Islet precursor cell (in vitro differentiated cells): ENCODE results near the gene SLC30A4.

ENCODE experiments used
- DNase-seq: peaks from one replicate; pipeline ENCODE4 v3.0.0-alpha.2; 2018

SLC30A4 gene, protein sequence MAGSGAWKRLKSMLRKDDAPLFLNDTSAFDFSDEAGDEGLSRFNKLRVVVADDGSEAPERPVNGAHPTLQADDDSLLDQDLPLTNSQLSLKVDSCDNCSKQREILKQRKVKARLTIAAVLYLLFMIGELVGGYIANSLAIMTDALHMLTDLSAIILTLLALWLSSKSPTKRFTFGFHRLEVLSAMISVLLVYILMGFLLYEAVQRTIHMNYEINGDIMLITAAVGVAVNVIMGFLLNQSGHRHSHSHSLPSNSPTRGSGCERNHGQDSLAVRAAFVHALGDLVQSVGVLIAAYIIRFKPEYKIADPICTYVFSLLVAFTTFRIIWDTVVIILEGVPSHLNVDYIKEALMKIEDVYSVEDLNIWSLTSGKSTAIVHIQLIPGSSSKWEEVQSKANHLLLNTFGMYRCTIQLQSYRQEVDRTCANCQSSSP

DNA sequence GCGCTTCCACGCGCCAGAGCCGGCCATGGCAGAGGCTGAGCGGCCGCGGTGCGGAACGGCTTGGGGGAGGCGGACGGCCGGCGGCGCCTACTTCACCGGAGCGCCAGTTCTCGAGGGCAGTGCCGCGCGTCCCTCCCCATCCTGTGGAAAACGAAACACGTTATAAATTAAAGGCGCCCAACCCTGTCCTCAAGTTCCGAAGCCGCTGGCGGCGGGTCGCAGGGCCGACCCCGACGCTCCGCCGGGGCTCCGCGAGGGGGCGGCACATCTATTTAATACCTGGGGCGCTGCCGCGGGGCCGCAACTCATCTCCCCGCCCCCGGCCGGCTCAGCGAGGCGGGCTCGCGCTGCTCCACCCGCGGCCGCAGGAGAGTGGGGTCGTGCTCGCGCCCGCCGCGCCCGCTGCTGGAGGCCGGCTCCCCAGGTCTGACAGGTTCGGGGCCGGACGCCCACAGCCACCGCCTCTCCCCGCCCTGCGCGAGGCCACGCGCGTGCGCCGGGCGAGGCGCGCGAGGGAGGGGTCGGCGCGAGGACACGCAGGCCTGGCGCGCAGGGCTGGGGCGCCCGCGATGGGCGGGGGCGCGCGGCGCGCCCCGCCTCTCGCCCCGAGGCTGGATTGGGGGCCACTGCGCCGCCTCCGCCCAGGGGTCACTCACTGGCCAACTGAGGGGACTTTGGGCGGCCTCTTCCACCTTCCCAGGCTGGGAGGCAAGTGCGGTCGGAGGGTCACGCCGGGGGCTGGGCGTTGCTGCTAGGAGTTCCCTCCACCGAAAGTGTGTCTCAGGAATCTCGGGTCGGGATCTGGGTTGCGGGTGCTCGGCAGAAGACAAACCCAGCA, at the start of gene SLC30A4:
Gene SLC30A4, minus strand, starts transcription at position 428 of the 838 bp plus-strand sequence. Its CDS starts 401 bp downstream, at position 27.
- DNase-seq = peak; percentile 81

DNA sequence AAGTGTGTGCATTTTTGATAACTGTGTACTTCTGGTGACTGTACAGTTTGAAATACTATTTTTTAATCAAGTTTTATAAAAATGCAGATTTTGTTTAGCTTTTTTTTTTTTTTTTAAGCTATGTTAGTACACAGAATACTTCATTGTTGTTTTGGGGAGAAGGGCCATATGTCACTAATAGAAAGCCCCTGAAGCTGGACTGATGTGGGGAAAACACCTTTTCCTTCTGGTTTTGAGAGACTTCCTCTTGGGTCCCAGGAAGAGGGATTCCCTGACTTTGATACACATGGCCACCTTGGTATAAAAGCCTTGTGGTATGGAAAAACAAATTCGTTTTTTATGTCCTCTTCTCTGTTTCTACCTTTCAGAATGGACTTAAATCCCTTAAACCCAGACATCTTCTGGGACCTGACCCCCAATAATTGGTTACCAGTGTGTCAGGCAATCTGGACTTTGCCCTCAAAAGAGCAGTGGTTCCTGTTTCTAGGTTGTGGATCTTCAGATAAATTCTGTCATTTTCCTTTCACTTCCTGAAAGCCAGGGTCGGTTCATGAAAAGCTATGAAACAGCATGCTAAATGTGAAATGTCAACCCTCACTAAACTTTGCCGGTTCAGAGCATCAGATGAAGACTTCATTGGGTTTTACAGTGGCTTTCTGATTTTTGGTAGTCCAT, 33.5 kb upstream of the SLC30A4 start:
- DNase-seq = no peak

DNA sequence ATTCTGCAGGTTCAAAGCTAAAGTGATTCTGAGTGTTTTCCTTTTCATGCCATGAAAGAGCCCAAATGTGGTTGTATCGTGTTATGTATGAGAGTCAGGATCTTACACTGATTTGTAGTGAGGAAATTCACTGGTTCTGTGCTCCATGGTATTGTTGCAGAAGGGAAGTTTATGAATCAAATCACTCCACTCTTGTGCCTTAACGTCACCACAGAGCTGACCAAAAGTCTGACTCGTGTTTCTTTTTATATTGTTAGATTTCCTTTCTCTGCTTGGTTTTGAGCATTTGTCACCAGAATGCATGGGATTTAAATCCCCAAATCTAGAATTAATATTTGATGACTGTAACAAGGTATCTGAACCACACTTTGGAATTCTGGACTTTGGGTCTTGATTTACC, 29.1 kb upstream of the SLC30A4 start:
- DNase-seq = no peak

DNA sequence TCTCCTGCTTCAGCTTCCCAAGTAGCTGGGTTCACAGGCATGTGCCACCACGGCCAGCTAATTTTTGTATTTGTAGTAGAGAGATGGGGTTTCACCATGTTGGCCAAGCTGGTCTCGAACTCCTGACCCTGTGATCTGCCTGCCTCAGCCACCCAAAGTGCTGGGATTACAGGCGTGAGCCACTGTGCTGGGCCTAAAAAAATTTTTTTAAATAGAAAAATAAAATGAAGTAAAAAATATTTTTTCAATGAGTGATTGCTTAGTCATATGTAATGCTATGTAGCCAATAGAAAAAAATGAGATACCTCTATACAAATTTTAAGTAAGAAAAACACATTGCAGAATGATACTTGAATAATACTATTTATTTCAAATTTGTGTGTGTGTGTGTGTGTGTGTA, 27.9 kb upstream of the SLC30A4 start:
- DNase-seq = no peak

DNA sequence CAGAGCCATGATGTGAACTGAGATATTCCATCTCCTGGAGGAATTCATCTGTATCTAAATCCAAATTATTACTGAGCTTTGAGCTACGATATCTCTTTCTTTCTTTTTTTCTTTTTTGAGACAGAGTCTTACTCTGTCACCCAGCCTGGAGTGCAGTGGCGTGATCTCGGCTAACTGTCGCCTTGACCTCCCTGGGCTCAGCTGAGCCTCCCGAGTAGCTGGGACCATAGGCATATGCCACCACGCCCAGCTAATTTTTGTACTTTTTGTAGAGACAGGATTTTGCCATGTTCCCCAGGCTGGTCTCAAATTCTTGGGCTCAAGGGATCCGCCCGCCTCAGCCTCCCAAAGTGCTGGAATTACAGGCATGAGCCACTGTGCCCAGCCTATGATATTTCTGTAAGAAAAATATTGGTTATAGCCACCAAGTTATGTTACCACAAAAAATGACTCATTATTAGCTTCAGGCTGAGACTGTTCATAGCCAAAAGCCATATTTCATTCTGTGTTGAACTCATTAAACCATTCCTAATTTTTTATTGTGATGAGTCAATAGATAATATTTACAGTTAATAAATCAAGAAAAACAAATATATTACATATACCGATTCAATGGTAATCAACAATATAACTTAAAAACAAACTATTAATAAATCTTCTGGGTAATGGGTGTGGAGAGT, 27.1 kb upstream of the SLC30A4 start:
- DNase-seq = no peak

DNA sequence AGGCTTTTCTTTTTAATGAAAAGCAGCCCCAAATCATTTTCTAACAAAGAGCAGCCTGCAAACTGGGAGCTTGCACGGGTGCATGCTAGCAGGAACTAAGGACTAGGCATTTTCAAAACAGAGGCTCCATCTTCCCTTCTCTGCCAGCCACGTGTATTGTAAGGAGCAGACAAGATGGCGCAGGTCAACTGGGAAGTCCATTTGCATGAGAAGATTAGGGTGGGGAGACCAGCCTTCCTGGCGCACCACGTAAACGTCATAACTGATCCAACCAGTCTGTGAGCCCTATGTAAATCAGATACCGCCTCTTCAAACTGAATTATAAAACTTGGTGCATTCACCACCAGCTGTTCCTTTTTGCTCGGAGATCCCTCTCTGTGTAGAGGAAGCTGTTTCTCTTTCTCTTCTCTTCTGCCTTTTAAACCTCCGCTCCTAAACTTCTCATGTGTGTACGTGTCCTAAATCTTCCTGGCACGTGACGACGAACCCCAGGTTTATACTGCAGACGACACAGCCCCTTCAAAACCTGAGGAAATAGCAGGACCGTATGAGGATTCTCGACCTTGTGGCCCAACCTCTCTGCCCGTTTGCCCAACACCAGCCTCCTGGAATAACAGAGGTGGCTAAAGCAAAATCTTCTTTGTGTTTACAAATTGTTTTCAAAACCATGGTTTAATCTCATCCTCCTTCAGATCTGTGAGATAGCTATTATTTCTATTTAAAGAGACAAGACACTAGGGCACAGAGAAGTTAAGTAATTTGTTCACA, 26.4 kb upstream of the SLC30A4 start:
- no peak for DNase-seq

DNA sequence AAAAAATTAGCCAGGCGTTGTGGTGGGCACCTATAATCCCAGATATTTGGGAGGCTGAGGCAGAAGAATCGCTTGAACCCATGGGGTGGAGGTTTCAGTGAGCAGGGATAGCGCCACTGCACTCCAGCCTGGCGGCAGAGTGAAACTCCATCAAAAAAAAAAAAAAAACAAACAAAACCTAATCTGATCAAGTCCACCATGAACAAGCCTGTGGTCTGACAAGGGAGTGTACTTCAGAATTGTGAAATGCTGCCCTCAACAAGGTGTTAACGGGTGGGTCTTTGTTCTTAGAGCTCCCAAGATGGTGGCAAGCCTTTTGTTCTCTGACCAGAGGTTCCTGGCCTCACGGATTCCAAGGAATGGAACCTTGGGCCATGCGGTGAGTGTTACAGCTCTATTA, 24.2 kb upstream of the SLC30A4 start:
- no peak for DNase-seq

DNA sequence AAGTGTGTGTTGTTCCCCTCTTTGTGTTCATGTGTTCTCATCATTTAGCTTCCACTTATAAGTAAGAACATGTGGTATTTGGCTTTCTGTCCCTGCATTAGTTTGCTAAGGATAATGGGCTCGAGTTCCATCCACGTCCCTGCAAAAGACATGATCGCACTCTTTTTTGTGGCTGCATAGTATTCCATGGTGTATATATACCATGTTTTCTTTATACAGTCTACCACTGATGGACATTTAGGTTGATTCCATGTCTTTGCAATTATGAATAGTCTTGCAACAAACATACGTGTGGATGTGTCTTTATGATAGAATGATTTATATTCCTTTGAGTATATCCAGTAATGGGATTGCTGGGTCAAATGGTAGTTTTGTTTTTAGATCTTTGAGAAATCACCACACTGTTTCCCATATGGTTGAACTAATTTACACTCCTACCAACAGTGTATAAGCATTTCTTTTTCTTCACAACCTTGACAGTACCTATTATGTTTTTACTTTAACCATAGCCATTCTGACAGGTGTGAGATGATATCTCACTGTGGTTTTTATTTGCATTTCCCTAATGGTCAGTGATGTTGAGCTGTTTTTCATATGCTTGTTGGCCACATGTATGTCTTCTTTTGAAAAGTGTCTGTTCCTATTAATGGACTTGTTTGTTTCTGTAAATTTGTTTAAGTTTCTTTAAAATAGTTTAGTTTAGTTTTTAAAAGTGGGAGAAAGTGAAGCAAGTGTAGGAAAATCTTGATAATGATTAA, 21.9 kb upstream of the SLC30A4 start:
- no peak for DNase-seq

DNA sequence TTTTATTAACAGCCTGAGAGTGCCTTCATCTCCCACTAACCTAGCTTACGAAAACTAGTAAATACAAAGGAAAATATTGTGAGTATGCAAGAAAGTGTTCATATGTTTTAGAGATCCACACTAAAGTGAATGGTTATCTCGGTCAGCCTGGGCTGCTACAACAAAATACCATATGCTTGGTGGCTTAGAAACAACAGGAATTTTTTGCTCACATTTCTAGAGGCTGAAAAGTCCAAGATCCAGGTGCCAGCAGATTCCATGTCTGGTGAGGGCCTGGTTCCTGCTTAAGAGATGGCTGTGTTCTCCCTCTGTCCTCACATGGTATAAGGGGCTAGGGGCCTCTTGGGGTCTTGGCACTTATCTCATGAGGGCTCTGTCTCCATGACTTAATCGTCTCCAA, 20.5 kb upstream of the SLC30A4 start:
- DNase-seq = no peak

DNA sequence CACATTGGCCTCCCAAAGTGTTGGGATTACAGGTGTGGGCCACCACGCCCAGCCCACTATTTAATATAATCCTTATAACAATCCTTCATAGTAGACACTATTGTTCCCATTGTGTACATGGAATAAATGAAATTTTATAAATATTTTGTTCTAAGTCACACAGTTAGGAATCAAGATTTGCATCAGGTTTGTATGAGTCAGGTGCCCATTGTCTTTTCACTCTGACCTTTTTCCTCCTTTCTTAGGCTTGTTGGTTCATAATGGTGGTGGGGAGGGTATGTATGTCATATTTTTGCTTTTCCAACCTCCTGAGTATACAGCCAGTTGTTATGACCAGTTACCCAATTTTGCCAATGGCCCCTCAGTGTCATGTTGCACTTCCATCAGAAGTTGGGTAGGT, 18.0 kb upstream of the SLC30A4 start:
- no peak for DNase-seq

DNA sequence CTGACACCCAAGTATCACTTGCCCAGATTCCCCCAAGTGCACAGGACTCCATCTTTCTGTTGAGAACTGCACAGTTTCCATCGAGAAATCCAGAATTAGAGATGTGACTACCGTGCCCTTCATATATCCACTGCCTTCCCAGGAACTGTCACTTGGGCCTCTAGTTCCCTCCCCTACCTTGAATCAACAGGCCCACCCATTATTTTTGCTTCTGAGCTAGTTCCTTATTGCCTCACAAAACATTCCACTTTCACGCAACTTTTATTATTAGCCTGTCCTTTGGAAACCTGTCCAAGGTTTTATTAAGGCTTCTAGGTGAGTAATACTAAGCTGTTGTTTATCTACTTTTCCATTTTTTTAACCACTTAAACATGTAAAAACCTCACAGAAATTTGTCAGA, 17.1 kb upstream of the SLC30A4 start:
- DNase-seq = no peak

DNA sequence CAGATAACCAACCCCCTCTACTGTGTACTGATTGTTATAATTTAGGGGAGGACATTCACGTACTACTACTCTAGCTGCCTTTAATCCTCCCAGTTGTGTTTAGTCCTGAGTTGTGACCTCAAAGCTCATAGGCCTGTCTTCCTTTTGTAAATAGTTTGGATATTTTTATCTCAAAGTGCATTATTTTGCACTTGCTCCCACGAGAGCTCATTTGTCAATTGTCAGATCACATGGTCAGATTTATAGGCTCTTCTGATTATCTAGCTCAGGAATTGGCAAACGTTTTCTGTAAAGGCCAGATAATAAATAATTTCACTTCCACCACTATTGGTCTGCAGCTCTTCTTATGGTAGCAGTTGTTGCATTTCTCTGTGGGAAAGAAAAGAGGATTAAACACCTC, 14.4 kb upstream of the SLC30A4 start:
- no peak for DNase-seq

DNA sequence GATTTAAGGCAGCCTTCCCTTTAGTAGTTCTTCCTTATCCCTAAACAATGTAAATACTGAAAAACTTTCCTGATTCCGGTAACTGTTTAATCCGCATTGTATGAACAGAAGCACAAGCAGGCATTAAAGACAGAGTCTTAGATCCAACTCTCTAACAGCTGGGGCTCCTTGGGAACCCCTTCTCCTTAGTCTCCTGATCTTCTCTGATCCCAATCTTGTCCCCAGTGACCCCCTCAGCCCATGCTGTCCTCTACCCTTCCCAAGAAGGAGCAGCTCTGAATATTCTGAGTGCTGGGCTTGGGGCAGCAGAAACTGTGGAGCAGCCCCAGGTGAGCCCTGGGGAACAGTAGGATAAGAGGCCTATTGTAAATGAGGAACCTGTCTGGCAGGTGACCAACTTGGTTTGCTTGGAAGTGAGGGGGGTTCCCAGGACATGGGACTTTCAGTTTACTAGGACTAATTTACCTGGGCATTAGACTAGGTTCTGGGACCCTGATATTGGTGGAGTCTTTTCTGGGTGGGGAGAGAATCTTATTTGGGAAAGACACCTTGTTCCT, 13.0 kb upstream of the SLC30A4 start:
- DNase-seq = peak; percentile 62

DNA sequence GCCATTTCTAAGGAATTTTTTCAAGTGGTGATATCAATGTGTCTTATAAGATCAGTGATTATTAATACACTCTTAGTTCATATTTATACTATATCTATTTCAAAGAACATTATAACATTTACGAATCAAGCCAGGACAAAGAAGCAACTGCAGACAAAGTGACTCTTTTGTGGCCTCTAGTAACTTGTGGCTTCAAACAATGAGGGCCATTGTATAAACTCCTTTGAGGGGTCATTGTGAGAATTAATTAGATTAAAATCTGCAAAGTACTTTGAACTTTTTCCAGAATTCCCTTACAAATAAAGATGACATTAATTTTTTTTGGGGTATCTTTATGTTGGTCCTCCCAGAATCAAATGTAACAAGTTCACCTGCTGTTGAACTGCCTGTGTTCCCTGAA, 12.3 kb upstream of the SLC30A4 start:
- no peak for DNase-seq

DNA sequence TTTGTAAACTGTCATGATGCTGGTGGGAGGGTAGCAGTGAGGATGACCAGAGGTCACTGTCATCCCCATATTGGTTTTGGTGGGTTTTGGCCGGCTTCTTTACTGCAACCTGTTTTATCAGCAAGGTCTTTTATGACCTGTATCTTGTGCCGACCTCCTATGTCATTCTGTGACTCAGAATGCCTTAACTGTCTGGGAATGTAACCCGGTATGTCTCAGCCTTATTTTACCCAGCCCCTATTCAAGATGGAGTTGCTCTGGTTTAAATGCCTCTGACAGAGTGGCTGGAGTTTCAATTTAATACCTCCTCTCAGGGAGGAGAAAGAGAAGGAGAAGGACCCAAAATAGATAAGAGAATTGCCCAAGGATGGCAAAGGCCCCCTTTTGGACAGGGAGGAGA, 10.3 kb upstream of the SLC30A4 start:
- peak; percentile 72 for DNase-seq

DNA sequence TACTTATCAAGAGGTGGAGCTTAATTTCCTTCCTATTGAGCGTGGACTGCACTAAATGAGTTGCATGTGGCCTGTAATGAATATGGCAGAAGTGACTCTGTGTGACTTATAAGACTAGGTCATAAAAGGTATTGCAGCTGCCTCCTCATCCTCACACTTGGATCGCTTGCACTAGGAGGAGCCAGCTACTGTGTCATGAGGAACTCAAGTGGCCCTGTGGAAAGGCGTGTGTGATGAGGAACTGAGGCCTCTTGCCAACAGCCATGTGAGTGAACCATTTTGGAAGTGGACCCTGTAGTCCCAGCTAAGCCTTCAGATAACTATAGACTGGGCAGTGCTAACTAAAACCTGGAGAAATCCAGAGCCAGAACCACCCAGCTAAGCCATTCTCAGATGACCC, 7.1 kb upstream of the SLC30A4 start:
- DNase-seq = no peak

DNA sequence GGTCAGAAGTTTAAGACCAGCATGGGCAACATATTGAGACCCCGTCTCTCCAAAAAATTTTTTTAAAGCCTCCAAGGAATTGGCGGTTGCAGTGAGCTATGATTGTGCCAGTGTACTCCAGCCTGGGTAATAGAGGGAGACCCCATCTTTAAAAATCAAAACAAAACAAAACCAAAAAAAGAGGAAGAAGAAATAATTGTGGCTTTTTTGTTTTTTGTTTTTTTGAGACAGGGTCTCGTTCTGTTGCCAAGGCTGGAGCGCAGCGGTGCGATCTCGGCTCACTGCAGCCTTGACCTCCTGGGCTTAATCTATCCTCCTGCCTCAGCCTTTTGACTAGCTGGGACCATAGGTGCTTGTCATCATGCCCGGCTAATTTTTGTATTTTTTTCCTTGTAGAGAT, 4.5 kb upstream of the SLC30A4 start:
- no peak for DNase-seq

DNA sequence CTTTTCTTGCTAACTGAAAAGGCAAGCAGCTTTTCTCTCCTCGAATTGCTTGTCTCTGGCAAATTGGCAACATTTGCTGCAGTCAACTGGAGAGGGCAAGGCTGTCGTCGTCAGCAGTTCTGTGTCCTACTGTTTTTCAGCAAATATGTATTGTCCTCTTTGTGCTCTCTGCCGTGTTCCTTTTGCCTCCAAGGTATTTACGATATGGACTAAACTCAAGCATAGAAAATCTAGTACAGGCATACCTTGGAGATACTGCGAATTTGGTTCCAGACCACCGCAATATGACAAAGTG, 558 bp upstream of the SLC30A4 start:
- DNase-seq = no peak

DNA sequence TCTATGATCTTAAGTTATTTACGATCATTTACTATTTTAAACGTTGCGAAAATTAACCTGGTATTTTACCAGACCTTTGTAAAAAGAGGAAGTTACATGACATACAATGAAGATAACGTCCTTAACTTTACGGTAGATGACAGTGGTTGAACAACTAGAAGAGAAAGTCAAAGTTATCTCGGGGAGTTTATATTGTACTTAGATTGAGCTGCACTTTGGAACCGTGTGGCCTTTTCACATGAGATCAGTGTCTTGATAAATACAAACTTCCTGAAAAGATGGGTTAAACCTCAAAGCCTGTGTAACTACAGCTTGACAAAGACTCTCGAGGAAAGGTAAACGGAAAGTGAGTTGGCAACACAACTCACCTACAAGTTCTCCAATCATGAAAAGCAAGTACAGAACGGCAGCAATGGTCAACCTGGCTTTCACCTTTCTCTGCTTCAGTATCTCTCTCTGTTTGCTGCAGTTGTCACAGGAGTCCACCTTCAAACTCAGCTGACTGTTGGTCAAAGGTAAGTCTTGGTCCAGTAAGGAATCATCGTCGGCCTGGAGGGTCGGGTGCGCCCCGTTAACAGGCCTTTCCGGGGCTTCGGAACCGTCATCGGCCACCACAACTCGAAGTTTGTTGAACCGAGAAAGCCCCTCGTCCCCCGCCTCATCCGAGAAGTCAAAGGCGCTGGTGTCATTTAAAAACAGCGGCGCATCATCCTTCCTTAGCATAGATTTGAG, 793 bp downstream of the SLC30A4 start:
- DNase-seq = no peak

DNA sequence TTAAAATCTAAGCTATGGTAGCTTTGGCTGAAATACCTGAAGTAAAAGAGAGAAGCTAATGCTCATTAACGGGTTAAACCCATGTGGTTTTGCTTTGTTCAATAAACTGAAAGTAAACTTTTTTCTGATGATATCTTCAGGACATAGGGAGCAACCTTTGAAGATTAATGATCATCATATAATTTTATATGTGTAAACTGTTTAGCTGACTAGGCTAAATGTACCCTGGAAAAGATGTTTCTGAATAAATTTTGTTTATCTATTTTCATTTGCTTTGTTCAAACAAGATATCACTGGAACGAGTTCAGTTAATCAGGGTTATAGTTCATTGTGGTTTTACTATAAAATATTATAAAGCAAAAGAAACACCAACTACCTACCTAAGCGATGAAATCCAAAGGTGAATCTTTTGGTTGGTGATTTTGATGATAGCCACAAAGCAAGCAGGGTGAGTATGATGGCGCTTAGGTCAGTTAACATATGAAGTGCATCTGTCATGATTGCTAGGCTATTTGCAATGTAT, 11.7 kb downstream of the SLC30A4 start:
- DNase-seq = no peak
